HTR-8/SVneo (cell line): ENCODE data around the gene ORM1.
"Not testable (repeated sequence)": the region's sequence is repeated elsewhere in the genome, so short reads cannot be mapped to it uniquely, and the experiment has no call there.

Experiments
- DNase-seq: peaks from one replicate; pipeline ENCODE4 v3.0.0; 2011; ENCODE audit warnings: low spot score, mixed read lengths; ENCODE audit not compliant: insufficient read length
- FAIRE-seq: peaks from 2 replicates; lab custom pipeline; 2011; peaks lifted over from hg19 to GRCh38; lab: Jason Lieb, UNC

The ORM1 gene

GRCh38 chr9:114322831-114323531 is at the start of gene ORM1:
Gene ORM1 (plus strand): TSS chr9:114323098. CDS start chr9:114323134, 36 bp downstream.
- not testable (repeated sequence) for DNase-seq, FAIRE-seq

- no peak for FAIRE-seq
- DNase-seq: no peak
These were observed 49.4 kb upstream of the ORM1 start for GRCh38 chr9:114273461-114273881.

- FAIRE-seq (no peak), DNase-seq (no peak)
These were observed 48.7 kb upstream of the ORM1 start for GRCh38 chr9:114274217-114274616.

GRCh38 chr9:114275246-114276004 is 47.5 kb upstream of the ORM1 start:
- DNase-seq (no peak), FAIRE-seq (no peak)

- peak; percentile 48 for DNase-seq
These were observed 45.7 kb upstream of the ORM1 start for GRCh38 chr9:114276908-114277821.

GRCh38 chr9:114278356-114278755 is 44.5 kb upstream of the ORM1 start:
- FAIRE-seq: peak; percentile 89

More at GRCh38 chr9:114276908-114277821, 45.7 kb upstream of the ORM1 start:
- FAIRE-seq: no peak

GRCh38 chr9:114278881-114279570 is 43.9 kb upstream of the ORM1 start:
- FAIRE-seq (peak; percentile 92), DNase-seq (peak; percentile 49)

More at GRCh38 chr9:114278356-114278755, 44.5 kb upstream of the ORM1 start:
- no peak for DNase-seq

GRCh38 chr9:114279693-114280092 is 43.2 kb upstream of the ORM1 start:
- FAIRE-seq: no peak

GRCh38 chr9:114280636-114281472 is 42.0 kb upstream of the ORM1 start:
- FAIRE-seq (no peak), DNase-seq (no peak)

More at GRCh38 chr9:114279693-114280092, 43.2 kb upstream of the ORM1 start:
- DNase-seq: no peak

- DNase-seq (no peak), FAIRE-seq (no peak)
These were observed 41.3 kb upstream of the ORM1 start for GRCh38 chr9:114281473-114282103.

GRCh38 chr9:114282104-114282485 is 40.8 kb upstream of the ORM1 start:
- FAIRE-seq (no peak), DNase-seq (no peak)

GRCh38 chr9:114282507-114282906 is 40.4 kb upstream of the ORM1 start:
- no peak for FAIRE-seq

GRCh38 chr9:114282926-114283325 is 40.0 kb upstream of the ORM1 start:
- DNase-seq: no peak

More at GRCh38 chr9:114282507-114282906, 40.4 kb upstream of the ORM1 start:
- no peak for DNase-seq

GRCh38 chr9:114283551-114284111 is 39.3 kb upstream of the ORM1 start:
- no peak for FAIRE-seq

More at GRCh38 chr9:114282926-114283325, 40.0 kb upstream of the ORM1 start:
- FAIRE-seq: no peak

GRCh38 chr9:114284316-114285060 is 38.4 kb upstream of the ORM1 start:
- FAIRE-seq (no peak), DNase-seq (no peak)

More at GRCh38 chr9:114283551-114284111, 39.3 kb upstream of the ORM1 start:
- DNase-seq: no peak

- peak; percentile 77 for DNase-seq
- FAIRE-seq: peak; percentile 16
These were observed 37.6 kb upstream of the ORM1 start for GRCh38 chr9:114285166-114285867.
